ENCODE results near the gene OPCML. TPM values are rescaled to one million over a fixed set of nuclear protein-coding genes. Genes with fewer than 3 reads are reported as not detected.

Gene OPCML
- total RNA-seq, 4 donors from 2014 or later, result not detected

GRCh38 chr11:133082453-133082781, 449.9 kb downstream of the OPCML start:
- DNase-seq, result peak; percentile 26
- TF ChIP-seq POLR2AphosphoS5 (IDR thresholded peaks at IDR 0.05) (no peak), CTCF (IDR thresholded peaks at IDR 0.05) (no peak), POLR2A (IDR thresholded peaks at IDR 0.05) (no peak), EP300 (IDR thresholded peaks at IDR 0.05; ENCODE audit: low read depth) (no peak)
- peaks cover 40% of the 10 kb centered on the region for H3K27me3 ChIP-seq
- H3K9me3 ChIP-seq, result no peaks in the 10 kb centered on the region
- peaks cover 0 to 6% (median 4%) of the 10 kb centered on the region in 4 donors for H3K4me1 ChIP-seq
- no peaks in the 10 kb centered on the region for H3K36me3 ChIP-seq
- no peak overlapping the region for H3K4me3 ChIP-seq
- in situ Hi-C loops (cut with MboI; ENCODE audit: low pct_ligation_motif_present in 1 of 4, low pct_unique_long_range_greater_than_20kb in 1 of 4, low sequenced_read_pairs in 3 of 4), result no loop called here
- H3K27ac ChIP-seq, result no peak overlapping the region
- WGBS, 2 donors (ENCODE audit: low coverage in 1 of 2), result no CpG with 5 or more reads among the region's 23 CpGs
- intact Hi-C loops (cut with DNase I; ENCODE audit: low total_unique reads), result no loop called here

GRCh38 chr11:133081730-133082452, 450.4 kb downstream of the OPCML start:
- H3K4me3 ChIP-seq, result no peak overlapping the region
- 30 to 58% methylated on average over 4 to 39 of the region's 43 CpGs for WGBS, 2 donors (ENCODE audit: low coverage in 1 of 2)
- TF ChIP-seq EP300 (IDR thresholded peaks at IDR 0.05; ENCODE audit: low read depth), result no peak
- TF ChIP-seq CTCF (IDR thresholded peaks at IDR 0.05), result no peak
- no peak for TF ChIP-seq POLR2AphosphoS5 (IDR thresholded peaks at IDR 0.05)
- TF ChIP-seq POLR2A (IDR thresholded peaks at IDR 0.05), result no peak
- intact Hi-C loops (cut with DNase I; ENCODE audit: low total_unique reads), result no loop called here
- H3K4me1 ChIP-seq, result peaks cover 0 to 6% (median 4%) of the 10 kb centered on the region in 4 donors
- peaks cover 40% of the 10 kb centered on the region for H3K27me3 ChIP-seq
- in situ Hi-C loops (cut with MboI; ENCODE audit: low pct_ligation_motif_present in 1 of 4, low pct_unique_long_range_greater_than_20kb in 1 of 4, low sequenced_read_pairs in 3 of 4), result no loop called here
- H3K36me3 ChIP-seq, result no peaks in the 10 kb centered on the region
- H3K9me3 ChIP-seq, result no peaks in the 10 kb centered on the region
- no peak for DNase-seq
- no peak overlapping the region for H3K27ac ChIP-seq

GRCh38 chr11:133081020-133081419, 451.3 kb downstream of the OPCML start:
- intact Hi-C loops (cut with DNase I; ENCODE audit: low total_unique reads), result no loop called here
- H3K4me3 ChIP-seq, result no peak overlapping the region
- no peak for DNase-seq
- H3K4me1 ChIP-seq, result peaks cover 0 to 6% (median 4%) of the 10 kb centered on the region in 4 donors
- no peak overlapping the region for H3K27ac ChIP-seq
- 76 to 90% methylated on average over 3 to 9 of the region's 9 CpGs for WGBS, 2 donors (ENCODE audit: low coverage in 1 of 2)
- no peaks in the 10 kb centered on the region for H3K36me3 ChIP-seq
- in situ Hi-C loops (cut with MboI; ENCODE audit: low pct_ligation_motif_present in 1 of 4, low pct_unique_long_range_greater_than_20kb in 1 of 4, low sequenced_read_pairs in 3 of 4), result no loop called here
- peaks cover 39% of the 10 kb centered on the region for H3K27me3 ChIP-seq
- no peak for TF ChIP-seq EP300 (IDR thresholded peaks at IDR 0.05; ENCODE audit: low read depth)
- TF ChIP-seq POLR2AphosphoS5 (IDR thresholded peaks at IDR 0.05), result no peak
- no peak for TF ChIP-seq CTCF (IDR thresholded peaks at IDR 0.05)
- TF ChIP-seq POLR2A (IDR thresholded peaks at IDR 0.05), result no peak
- H3K9me3 ChIP-seq, result no peaks in the 10 kb centered on the region

GRCh38 chr11:133078591-133079404, 453.5 kb downstream of the OPCML start:
- Histone ChIP-seq H3K4me3 (no peak overlapping the region), H3K4me1 (peaks cover 0 to 6% (median 4%) of the 10 kb centered on the region in 4 donors), H3K27me3 (peaks cover 16% of the 10 kb centered on the region), H3K36me3 (no peaks in the 10 kb centered on the region), H3K27ac (no peak overlapping the region), H3K9me3 (no peaks in the 10 kb centered on the region)
- intact Hi-C loops (cut with DNase I; ENCODE audit: low total_unique reads) (no loop called here), in situ Hi-C loops (cut with MboI; ENCODE audit: low pct_ligation_motif_present in 1 of 4, low pct_unique_long_range_greater_than_20kb in 1 of 4, low sequenced_read_pairs in 3 of 4) (no loop called here)
- WGBS, 2 donors (ENCODE audit: low coverage in 1 of 2), result 21 to 37% methylated on average over 14 to 24 of the region's 24 CpGs
- peak; percentile 20 for DNase-seq
- TF ChIP-seq CTCF (IDR thresholded peaks at IDR 0.05), result peak; percentile 47 to 64 (median 56)
- no peak for TF ChIP-seq POLR2AphosphoS5 (IDR thresholded peaks at IDR 0.05)
- TF ChIP-seq EP300 (IDR thresholded peaks at IDR 0.05; ENCODE audit: low read depth), result no peak

Measured in transverse colon (tissue), 4 donors.